Stimulated activated CD4-positive, alpha-beta T cell treated with anti-CD3 and anti-CD28 coated beads, Interleukin-2, amount 100 ng/mL, for 24 hours (primary cell): ENCODE data around the gene HOXA3.
A peak's percentile ranks its signal among the peaks of the same experiment; 100 is the strongest.

ENCODE experiments used
- DNase-seq, 2 donors: peaks; one replicate each; pipeline ENCODE4 v3.0.0-alpha.2; 2020

Gene HOXA3

GRCh38 chr7:27165089-27165995 lies 13.0 kb upstream of the HOXA3 start, which contains the start of gene HOXA9:
Gene HOXA9, minus strand, starts transcription at chr7:27165537. Its CDS starts 80 bp downstream, at chr7:27165457.
- no peak for DNase-seq

GRCh38 chr7:27164367-27165088 lies 12.1 kb upstream of the HOXA3 start:
- DNase-seq = no peak

DNA sequence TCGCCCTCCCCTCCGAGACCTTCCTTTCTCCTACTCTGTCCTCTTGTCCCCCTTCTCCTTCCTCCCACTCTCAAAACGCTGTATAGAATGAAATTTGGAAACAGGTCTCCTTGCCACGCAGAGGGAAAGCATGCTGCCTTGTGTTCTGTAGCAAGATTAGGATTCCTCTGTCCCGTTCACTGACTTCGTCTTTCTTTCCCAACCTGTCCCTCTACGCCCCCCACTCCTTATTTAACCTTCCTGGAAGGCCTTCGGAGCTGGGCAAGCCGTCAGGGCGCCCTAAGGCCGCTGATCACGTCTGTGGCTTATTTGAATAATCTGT lies 11.6 kb upstream of the HOXA3 start:
- no peak for DNase-seq

DNA sequence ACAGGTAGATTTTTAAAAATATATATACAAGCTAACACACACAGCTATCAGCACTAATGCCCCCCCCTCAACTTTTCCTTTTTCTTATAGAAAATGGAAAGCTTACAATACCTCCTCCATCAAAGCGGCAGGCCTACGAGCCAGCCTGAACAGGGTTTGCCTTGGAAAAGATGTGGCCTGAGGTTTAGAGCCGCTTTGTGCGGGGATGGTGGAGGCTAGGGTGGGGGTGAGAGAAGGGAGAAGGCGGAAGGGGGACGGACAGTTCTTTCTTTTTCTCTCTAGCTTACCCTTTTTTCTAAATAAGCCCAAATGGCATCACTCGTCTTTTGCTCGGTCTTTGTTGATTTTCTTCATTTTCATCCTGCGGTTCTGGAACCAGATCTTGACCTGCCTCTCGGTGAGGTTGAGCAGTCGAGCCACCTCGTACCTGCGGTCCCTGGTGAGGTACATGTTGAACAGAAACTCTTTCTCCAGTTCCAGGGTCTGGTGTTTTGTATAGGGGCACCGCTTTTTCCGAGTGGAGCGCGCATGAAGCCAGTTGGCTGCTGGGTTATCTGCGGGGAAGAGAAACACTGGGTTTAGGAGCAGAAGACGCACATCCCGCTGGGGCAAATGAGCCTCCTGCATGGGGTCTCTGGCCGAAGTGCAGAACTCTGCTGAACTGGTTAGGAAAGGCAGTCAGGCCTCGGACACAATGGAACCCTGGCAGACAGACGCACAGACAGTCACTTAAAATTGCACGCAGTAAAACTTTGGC lies 11.1 kb upstream of the HOXA3 start:
- no peak for DNase-seq

DNA sequence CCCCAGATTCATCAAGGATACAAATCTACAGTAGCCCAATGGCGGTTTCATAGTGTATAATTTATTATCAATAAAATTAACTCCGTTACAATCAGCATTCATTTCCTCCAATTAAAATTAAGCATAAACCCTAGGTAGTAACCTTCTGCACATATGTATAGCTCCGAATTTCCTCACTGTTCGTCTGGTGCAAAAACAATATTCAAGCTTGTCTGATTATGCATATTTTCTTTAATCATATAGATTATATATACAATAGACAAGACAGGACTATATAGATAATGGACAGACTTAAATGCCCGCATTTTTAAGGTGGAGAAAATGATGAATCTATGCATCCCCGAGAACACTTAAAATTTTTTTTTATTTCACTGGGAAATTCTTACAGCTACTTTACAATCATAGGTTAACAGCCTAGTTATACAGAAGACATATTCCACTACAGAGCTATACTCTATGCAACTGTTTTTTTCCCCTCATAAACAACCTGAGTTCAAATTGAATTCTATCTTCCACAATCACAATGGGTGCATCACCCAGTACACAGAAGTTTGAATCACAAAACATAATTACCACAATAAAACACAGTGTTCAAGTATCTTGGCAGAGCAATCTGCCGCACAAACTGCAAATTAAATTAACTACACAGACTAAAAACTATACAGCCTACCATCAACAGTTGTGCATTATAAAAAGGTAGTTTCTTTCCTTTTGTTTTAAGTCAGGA lies 10.3 kb upstream of the HOXA3 start:
- DNase-seq = no peak

DNA sequence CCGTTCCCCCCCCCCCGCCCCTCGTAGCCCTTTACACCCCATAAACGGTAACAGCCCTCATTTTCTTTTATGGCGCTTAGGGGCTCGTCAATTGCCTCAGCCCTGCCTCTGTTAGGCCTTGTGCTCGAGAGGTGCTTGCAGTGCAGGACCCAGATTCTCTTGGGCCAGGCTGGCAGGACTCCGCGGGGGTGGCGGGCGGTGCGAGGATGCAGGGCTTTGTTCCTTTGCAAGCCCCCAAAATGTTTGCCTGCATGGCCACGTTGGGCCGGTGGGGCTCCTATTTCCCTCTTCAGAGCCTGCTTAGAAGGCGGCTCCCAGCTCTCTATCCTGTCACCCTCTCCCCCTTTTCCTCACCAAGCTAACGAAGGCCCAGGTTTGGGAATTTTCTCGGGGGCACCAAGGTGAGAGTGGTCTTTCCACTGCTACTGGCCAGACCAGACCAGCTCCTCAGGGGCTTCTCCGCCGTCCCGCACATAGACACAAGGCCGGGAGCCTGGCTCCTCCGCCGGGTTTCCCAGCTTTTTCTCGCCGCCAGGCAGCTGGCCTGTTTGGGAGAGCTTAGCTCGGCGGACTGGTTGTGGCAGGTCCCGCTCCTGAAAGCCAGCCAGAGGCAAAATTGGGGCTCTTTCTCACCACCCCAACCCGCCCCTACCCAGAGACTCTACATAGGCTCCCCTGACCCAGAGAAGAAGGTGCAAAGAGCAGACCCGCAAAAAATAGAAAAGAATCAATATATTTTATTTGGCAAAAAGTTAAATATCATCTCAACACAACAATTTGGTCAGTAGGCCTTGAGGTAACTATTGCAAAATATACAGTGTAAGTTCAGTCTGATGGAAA lies 9.6 kb upstream of the HOXA3 start:
- no peak for DNase-seq

DNA sequence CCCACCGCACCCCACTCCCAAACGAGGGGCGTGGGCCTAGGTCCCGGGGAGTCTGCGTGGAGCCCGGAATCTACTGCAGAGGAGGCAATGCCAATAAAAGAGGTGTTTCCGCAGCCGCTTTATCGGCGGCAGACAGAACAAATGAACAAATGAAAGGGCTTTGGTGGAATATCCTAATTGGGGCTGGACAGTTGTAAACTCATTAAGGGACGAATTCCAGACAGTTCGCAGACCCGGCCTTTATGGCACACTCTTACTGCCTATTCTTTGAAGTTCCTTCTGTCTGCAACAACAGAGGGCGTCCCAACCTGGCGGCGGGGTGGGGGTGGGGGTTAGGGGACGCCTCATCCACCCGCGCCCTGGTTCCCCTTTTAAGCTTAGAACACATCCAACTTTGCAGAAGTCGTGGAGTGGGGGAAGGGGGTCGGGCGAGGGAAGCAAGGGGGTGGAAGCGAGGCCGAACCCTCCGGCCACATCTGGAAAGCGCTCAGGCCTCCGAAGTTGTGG lies 8.9 kb upstream of the HOXA3 start:
- DNase-seq = no peak

- DNase-seq = peak; percentile 89 to 91
Observed at GRCh38 chr7:27160546-27161213, 8.3 kb upstream of the HOXA3 start.

- no peak for DNase-seq
Observed at GRCh38 chr7:27160145-27160545, 7.8 kb upstream of the HOXA3 start.

GRCh38 chr7:27159266-27160144 lies 7.1 kb upstream of the HOXA3 start:
- no peak for DNase-seq

GRCh38 chr7:27158436-27159265 lies 6.3 kb upstream of the HOXA3 start:
- no peak for DNase-seq

- no peak for DNase-seq
Observed at GRCh38 chr7:27157702-27158431, 5.5 kb upstream of the HOXA3 start.

DNA sequence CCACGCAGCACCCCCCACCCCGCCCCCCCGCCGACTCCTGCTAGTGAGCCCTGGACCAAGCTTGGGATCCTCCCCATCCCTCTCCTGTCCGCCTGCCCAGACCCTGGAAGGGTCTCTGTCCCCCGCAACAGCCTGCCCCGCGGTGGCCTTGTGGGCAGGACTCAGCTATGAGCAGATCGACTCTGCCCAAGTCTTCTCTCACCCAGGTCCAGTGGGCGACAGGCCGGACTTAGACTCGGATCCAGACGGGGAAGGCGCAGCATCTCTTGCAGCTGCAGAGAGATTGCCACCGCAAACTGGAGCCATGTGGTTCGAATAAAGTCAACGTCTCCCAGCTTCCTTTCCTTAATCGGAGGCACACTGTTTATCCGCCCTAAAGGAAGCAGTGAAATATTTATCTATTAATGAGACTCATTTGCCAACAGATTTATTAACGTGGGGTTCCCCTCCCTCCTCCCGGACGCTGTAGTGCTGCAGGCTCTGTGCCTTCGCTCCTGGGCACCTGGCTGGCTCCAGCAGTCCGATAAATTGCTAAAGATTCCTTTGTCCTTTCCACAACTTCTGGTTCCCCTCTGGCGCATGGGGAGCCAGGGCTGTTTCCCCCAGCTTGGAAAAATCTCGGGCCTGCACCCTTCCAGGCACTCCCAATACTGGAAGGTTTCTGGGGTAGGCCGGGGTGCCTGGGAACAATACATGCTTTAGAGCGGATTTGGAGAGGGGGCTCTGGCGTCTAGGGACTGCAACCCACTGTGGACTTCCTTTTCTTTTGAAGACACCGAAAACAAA lies 4.7 kb upstream of the HOXA3 start:
- DNase-seq = no peak

DNA sequence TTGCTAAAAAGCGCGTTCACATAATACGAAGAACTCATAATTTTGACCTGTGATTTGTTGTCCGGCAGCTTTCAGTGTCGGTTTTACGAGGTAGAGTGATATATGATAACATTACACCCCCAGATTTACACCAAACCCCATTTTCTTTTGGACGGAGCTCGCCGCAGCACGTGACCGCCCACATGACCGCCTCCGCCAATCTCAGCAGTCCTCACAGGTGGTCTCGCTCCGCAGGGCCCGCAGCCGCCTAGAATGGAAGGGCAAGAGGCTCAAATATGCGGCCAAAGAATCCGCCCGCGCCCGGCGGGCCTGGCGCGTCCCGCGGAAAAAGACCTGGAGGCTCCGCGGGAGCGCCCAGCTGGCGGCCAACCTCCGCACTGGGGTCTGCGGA lies 4.1 kb upstream of the HOXA3 start, which contains the start of gene HOXA7:
HOXA7 (minus strand) TSS at position 168 of the 391 bp plus-strand sequence; CDS start at position 38, 130 bp downstream.
- no peak for DNase-seq

DNA sequence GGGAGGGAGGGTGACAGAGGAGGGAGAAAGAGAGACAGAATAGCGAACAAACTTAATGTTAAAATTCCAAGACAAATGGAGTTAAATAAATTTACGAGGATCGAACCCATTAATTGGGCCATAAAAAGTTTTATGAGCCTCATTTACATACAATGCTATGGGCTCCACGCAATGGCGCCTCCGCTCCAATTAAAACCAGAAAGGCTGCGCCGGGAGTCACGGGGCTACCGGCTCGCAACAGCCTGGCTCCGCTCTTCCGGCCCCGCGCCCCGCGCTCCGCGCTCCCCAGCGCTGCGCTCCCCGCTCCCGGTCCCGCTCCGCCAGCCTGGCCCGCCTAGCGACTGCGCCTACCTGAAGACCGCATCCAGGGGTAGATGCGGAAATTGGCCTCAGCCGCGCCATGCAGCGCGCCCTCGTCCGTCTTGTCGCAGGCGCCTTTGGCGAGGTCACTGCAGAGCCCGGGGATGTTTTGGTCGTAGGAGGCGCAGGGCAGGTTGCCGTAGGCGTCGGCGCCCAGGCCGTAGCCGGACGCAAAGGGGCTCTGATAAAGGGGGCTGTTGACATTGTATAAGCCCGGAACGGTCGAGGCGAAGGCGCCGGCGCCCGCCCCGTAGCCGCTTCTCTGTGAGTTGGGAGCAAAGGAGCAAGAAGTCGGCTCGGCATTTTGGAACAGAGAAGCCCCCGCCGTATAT lies 3.6 kb upstream of the HOXA3 start:
- DNase-seq = no peak
